Activated CD8-positive, alpha-beta memory T cell treated with anti-CD3 and anti-CD28 coated beads for 4 hours (primary cell): ENCODE data around the gene ARFGEF3.
A peak's percentile ranks its signal among the peaks of the same experiment; 100 is the strongest.
"Not testable (repeated sequence)": the region's sequence is repeated elsewhere in the genome, so short reads cannot be mapped to it uniquely, and the experiment has no call there.

Experiments used
- DNase-seq, 2 donors: peaks; one replicate each; pipeline ENCODE4 v3.0.0-alpha.2; 2020; ENCODE audit warnings: low read depth in 2 of 2

Gene ARFGEF3

GRCh38 chr6:138275976-138276375 lies 114.2 kb downstream of the ARFGEF3 start:
- no peak for DNase-seq

- no peak for DNase-seq
Observed at GRCh38 chr6:138277835-138278234, 116.1 kb downstream of the ARFGEF3 start.

GRCh38 chr6:138278326-138278725 lies 116.6 kb downstream of the ARFGEF3 start:
- no peak for DNase-seq

GRCh38 chr6:138285800-138286199 lies 124.1 kb downstream of the ARFGEF3 start:
- DNase-seq, result no peak

- no peak for DNase-seq
Observed at GRCh38 chr6:138286698-138287097, 125.0 kb downstream of the ARFGEF3 start.

- DNase-seq, result peak; percentile 4 to 13
Observed at GRCh38 chr6:138287144-138287955, 125.6 kb downstream of the ARFGEF3 start.

GRCh38 chr6:138288428-138289085 lies 126.8 kb downstream of the ARFGEF3 start:
- DNase-seq, result not testable (repeated sequence)

GRCh38 chr6:138289739-138290138 lies 128.0 kb downstream of the ARFGEF3 start:
- DNase-seq, result no peak

GRCh38 chr6:138290423-138290962 lies 128.8 kb downstream of the ARFGEF3 start:
- DNase-seq, result no peak

GRCh38 chr6:138291036-138291848 lies 129.5 kb downstream of the ARFGEF3 start:
- DNase-seq, result no peak

GRCh38 chr6:138291849-138292181 lies 130.1 kb downstream of the ARFGEF3 start:
- DNase-seq, result no peak

GRCh38 chr6:138292482-138292881 lies 130.7 kb downstream of the ARFGEF3 start:
- DNase-seq, result no peak

- no peak for DNase-seq
Observed at GRCh38 chr6:138293428-138294395, 132.0 kb downstream of the ARFGEF3 start.

- no peak for DNase-seq
Observed at GRCh38 chr6:138296381-138296780, 134.6 kb downstream of the ARFGEF3 start.

- no peak for DNase-seq
Observed at GRCh38 chr6:138296786-138297185, 135.0 kb downstream of the ARFGEF3 start.

GRCh38 chr6:138297761-138298298 lies 136.1 kb downstream of the ARFGEF3 start:
- no peak for DNase-seq

GRCh38 chr6:138300469-138300868 lies 138.7 kb downstream of the ARFGEF3 start:
- DNase-seq, result no peak

GRCh38 chr6:138302554-138302953 lies 140.8 kb downstream of the ARFGEF3 start:
- no peak for DNase-seq

- DNase-seq, result no peak
Observed at GRCh38 chr6:138307352-138307751, 145.6 kb downstream of the ARFGEF3 start.

GRCh38 chr6:138307816-138308730 lies 146.3 kb downstream of the ARFGEF3 start:
- DNase-seq, result no peak
